ENCODE results near the gene SH3RF2. TPM values are rescaled to one million over a fixed set of nuclear protein-coding genes. Genes with fewer than 3 reads are reported as not detected.

SH3RF2 gene
- total and polyA plus RNA-seq, 9 of the 15 experiments (the other 6 are each of a cell fraction or from before 2014, with no cell fraction given), result 0.05 TPM; not detected in 8

GRCh38 chr5:146107901-146108300 is 171.5 kb downstream of the SH3RF2 start:
- Histone ChIP-seq H3K4me1 (replicated peaks in 1 of 2; ENCODE audit: control insufficient read depth in 2 of 2, insufficient read depth in 2 of 2, low read length in 2 of 2) (peaks cover 4 to 12% of the 10 kb centered on the region in 2 experiments; a peak in 3 of 5 replicates), H3K4me3 (no peak overlapping the region), H3K9ac (ENCODE audit: insufficient read depth in 1 of 2, low read depth in 2 of 2, low read length in 2 of 2) (no peak overlapping the region), H3K36me3 (ENCODE audit: control insufficient read depth, insufficient read depth, low read length) (peaks cover 7% of the 10 kb centered on the region; the same call in 1 of the 3 replicates), H3K9me1 (ENCODE audit: control insufficient read depth, insufficient read depth, low read length) (no peaks in the 10 kb centered on the region), H2AFZ (ENCODE audit: low read depth, low read length) (no peak overlapping the region), H3K4me2 (ENCODE audit: insufficient read depth, low read length) (no peak overlapping the region), H4K20me1 (replicated peaks; ENCODE audit: control insufficient read depth, insufficient read depth, low read length) (no peaks in the 10 kb centered on the region), H3K79me2 (ENCODE audit: control insufficient read depth, insufficient read depth, low read length) (no peaks in the 10 kb centered on the region), H3K27ac (ENCODE audit: extremely low read depth, low read depth, low read length) (no peak overlapping the region), H3K9me3 (replicated peaks; ENCODE audit: control insufficient read depth, insufficient read depth, low read depth, low read length) (no peaks in the 10 kb centered on the region), H3K27me3 (ENCODE audit: control insufficient read depth in 2 of 2, insufficient read depth in 2 of 2, low read length in 2 of 2) (no peaks in the 10 kb centered on the region)
- TF ChIP-seq RBM25 (IDR thresholded peaks at IDR 0.05; ENCODE audit: low read depth, low read length, severe bottlenecking) (no peak), CLOCK (CRISPR knock-in tag; IDR thresholded peaks at IDR 0.05; ENCODE audit: borderline replicate concordance) (no peak), L3MBTL2 (IDR thresholded peaks at IDR 0.05) (no peak), ATF3 (IDR thresholded peaks at IDR 0.05) (peak; percentile 43; the same call in 1 of the 2 replicates), ATF3 (CRISPR knock-in tag; conservative IDR thresholded peaks at IDR 0.05) (no peak), MTA1 (IDR thresholded peaks at IDR 0.05; ENCODE audit: borderline replicate concordance) (no peak), HMBOX1 (IDR thresholded peaks at IDR 0.05) (no peak)
- ChIA-PET POLR2A (interaction anchor here (1.4 kb wide), 1 partner anchor 9 kb away, joined by 6 read pairs; no protein-coding TSS in a partner anchor), CTCF (ENCODE audit: low intra/inter-chr PET ratio) (no interaction called here)
- FAIRE-seq (no peak), ATAC-seq (no peak), DNase-seq (ENCODE audit: extremely low read depth in 1 of 4, low spot score in 3 of 4) (no peak)
- 17% methylated on average over 1 of the region's 1 CpG for WGBS (ENCODE audit: insufficient coverage, low coverage, missing lambda C conversion rate)
- no TSS peak for BruUV-seq (replicated peaks)
- intact Hi-C loops (cut with micrococcal nuclease) (no loop called here), in situ Hi-C loops (cut with MboI) (no loop called here)

All from K562 (cell line).